Measurements from ENCODE around the gene PEPD.

Gene PEPD

DNA sequence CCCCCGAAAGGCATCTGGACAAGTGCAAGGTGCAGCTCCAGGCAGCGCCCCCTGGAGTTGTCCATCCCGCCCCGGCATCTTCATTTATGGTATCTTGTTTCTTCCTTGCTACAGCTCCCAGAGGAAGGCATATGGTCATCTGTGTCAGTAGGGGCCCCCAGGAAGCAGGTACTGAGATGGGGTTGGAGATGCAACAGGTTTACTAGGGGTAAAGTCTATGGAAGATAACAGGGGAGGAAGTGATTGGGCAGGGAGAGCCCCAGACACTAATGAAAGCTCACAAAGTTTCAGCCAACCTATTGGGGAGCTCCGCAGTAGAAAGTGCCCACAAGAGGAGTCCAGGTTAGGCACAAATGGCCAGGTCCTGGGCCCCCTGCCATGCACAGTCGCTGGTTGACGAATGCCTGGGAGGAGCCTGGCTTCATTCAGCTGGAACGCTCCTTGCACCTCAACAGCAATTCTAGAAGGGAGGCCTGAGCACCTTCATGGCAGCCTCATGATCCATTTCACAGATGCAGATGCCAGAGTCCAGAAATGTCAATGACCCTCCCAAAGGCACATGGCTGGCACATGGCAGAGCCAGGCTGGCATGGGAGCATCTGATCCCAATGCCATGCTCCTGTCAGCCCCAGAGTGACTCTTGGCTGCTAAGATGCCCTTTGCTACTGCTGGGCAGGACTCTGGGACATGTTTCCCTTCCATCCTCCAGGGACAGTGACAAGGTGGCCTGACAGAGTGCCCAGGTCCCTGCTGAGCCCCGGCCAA, 23.8 kb upstream of the PEPD start:
- DNase-seq (ENCODE audit: low spot score) = no peak

GRCh38 chr19:33535226-33535625, 13.6 kb upstream of the PEPD start:
- no peak for DNase-seq (ENCODE audit: low spot score)

DNA sequence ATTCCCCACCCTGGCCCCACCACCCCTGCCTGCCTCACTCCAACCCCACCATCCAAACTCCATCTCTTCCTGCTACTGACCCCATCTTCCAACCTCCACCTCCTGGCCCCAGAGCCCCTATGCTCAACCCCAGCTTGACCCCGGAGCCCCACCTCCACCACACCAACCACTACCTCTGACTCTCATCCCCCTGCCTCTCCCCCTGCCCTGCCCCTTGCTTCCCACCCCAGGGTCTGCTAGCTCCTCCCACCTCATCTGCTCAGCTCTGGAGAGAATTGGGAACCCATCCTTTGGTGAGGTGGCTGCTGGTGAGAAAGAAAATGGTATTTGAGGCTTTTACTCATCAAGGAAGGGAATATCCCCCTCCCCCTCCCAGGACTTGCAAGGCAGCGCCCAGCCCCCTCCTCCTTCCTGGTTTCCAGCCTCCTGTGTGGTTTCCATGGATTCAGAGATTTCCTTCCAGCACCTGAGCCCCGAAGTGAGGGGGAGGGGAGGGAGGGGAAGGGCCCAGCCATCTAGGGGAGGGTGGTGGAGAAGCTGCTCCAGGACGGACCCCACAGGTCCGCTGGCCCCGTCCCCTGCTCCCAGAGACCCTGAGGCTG, 11.4 kb upstream of the PEPD start:
- no peak for DNase-seq (ENCODE audit: low spot score)

DNA sequence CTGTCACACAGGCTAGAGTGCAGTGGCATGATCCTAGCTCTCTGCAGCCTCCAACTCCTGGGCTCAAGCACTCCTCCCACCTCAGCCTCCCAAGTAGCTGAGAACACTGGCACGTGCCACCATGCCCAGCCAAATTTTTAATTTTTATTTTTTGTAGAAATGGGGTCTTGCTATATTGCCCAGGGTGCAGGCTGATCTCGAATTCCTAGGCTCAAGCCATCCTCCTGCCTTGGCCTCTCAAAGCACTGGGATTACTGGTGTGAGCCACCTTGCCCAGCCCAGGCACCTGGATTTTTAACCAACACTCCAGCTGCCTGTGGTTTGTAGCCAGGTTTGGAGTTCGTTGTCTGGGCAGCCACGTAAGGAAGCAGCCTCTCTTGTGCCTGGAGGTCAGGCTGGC, 9.3 kb upstream of the PEPD start:
- DNase-seq (ENCODE audit: low spot score) = no peak

DNA sequence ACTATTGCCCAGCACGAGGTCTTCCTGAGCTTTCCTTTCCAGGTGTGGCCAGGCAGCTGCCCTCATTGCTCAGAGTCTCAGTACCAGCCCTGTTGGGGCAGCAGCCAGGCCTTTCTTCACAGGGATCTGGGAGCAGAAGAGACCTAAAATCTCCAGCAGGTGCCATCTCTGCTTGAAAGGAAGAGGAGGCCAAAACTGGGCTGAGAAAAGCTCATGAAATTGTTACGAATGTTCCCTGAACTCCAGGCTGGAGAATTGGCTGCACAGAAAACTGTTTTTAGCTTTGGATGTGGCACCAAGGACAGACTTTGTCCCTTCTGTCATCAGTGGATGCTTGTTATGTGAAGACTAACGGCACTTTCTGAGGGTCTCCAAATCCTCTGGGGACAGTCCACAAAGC, 8.7 kb upstream of the PEPD start:
- DNase-seq (ENCODE audit: low spot score) = no peak

- DNase-seq (ENCODE audit: low spot score) = no peak
Measured at GRCh38 chr19:33529094-33529676, 7.6 kb upstream of the PEPD start.

GRCh38 chr19:33528404-33528803, 6.8 kb upstream of the PEPD start:
- DNase-seq (ENCODE audit: low spot score) = no peak

- DNase-seq (ENCODE audit: low spot score) = no peak
Measured at GRCh38 chr19:33527125-33527524, 5.5 kb upstream of the PEPD start.

- peak; percentile 33 for DNase-seq (ENCODE audit: low spot score)
Measured at GRCh38 chr19:33524024-33524664, 2.6 kb upstream of the PEPD start.

DNA sequence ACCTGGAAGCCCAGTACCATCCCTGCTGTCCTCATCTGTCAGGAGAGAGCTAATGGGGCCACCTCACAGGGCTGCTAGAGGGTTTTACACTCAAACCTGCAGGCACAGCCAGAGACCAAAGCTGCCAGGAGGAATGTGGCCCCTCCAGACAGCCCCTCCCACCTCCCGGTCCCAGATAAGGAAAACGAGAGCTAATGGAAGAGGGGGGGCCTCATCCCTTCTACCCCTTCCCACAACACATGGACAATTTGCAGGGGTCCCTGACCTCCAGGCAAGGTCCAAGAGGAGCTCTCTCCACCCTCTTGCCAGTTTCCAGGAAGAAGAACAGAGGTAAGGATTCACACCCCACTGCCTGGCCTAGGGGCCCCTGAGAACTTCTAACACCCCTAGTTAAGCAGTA, 1.6 kb upstream of the PEPD start:
- no peak for DNase-seq (ENCODE audit: low spot score)

DNA sequence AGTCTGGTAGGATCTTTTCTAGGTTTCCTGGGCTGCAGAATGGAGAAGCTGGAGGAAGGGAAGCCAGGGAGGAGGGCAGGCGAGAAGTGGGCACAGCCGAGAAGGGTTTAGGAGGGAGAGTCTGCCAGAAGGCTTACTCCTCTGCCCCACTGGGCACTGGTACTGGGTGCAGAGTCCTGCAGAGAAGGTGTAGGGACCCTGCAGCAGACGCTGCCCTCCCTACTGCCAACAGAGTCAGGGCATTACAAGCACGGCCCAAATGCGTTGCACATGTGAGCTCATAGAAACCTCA, 726 bp upstream of the PEPD start:
- no peak for DNase-seq (ENCODE audit: low spot score)

DNA sequence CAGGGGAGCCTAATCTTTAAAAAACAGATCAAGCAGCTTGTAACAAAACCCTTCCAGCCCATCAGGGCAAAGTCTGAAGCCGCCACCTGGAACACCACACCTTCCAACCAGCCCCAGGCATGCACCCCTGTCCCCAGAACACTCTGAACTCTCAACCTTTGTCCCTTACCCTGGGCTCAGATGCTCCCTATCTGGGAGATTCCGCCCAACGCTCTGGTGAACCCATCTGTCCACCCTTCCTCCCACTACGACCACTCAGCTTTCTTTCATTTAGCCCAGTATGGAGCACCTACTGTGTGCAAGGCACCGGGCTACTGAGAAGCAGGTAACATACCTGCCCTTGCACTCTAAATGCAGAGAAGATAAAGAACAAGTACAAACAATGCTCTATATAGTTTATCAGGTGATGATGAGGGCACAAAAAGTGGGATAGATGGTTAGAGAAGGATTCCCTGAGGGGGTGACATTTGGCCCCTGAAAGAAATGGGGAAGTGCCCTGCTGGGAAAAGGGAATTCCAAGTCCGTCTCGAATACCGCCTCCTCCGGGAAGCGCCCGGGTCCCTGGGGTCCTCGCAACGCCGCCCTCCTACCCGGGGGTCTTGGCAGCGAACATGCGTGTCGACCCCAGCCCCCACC, 629 bp downstream of the PEPD start:
- no peak for DNase-seq (ENCODE audit: low spot score)

DNA sequence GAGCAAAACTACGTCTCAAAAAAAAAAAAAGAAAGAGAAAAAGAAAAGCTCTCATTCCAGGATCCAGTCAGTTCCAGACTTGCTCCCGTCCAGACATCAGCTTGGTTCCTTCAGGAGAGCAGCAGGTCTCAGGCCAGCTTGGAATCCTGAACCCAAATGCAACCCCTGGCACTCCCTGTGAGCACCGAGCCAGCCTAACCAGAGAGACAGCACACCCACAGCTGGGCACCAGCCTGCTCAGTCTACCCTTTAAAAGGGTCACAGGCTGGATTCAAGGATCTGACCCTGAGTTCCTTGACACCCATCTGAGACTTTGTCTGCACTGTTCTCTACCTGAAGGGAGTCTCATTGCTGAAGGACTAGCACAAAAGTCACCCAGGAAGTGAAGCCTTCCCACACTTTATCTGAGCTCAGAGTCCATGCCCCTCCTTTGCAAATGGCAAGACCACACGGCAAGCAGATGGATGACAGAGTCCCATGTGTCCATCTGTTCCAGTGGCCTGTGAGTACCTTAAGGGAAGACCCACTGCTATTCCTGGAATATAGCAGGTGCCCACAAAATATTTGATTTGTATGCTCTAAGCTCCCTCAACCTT, 1.4 kb downstream of the PEPD start:
- no peak for DNase-seq (ENCODE audit: low spot score)

DNA sequence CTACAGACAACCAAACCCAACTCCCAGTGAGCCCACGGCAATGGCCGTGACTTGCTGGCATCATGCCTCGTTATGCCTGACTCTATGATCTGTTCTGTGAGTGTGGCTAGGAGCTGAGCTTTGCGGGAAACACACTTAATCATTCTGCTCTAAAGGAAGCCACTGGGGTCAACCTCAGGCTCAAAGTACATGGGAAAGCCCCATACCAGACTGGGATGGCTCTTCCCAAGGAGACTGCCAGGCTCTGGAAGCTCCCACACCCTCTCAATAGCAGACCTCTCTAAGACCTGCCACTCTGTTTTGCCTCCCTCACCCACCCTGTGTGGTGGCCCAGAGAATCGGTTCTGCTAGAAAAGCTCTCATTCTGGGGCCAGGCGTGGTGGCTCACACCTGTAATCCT, 2.2 kb downstream of the PEPD start:
- no peak for DNase-seq (ENCODE audit: low spot score)

DNA sequence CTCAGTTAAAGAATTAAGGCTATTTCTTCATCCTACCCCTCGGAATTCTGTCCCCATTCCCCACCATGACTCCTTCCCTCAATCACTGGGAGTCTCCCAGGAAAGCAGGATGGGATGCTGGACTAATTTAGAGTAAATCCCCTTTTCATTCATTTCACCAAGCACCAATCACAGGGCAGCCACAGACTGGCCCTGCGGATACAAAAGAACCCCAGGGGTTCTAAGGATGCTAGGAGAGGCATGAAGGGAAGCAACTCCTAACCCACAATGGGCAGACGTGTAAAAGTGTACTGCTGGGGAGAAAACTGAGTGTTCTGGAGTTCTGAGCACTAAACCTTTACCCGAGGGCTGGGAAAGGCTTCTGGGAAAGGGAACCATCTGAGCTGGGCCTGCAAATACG, 3.0 kb downstream of the PEPD start:
- no peak for DNase-seq (ENCODE audit: low spot score)

DNA sequence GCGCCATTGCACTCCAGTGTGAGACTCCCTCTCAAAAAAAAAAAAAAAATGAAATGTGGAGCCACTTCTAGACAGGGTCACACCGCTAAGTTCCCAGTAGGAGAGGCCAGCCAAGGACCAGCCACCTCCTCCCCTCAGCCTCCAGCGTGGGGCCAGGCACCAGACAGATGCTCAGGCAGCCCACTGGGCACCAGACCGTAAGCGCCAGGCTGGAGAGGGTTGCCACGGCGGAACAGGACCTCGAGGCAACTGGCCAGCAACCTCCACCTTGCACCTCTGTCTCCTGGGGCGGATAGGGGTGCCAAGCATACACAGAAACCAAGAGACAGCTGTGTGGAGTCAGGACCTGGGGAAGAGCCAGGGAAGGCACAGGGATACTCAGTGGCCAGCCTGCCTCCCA, 3.7 kb downstream of the PEPD start:
- DNase-seq (ENCODE audit: low spot score) = no peak

DNA sequence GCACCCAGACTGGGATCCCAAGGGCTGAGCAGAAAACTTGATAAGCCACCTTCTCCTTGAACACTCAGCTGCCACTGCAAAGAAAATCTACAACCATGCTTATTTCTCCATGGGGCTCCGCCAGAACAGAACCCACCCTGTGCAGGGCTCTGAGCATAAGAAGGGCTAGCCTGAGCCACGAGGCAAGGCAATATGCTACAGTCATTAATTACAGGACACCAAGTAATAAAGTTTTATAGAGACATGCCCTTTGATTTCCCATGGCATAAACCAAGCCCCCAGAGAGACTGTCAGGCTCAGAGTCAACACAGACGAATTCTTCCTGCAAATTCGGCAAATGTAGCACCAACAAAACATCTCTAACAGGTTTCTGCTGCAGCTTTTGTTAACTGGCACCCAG, 5.7 kb downstream of the PEPD start:
- DNase-seq (ENCODE audit: low spot score) = no peak

DNA sequence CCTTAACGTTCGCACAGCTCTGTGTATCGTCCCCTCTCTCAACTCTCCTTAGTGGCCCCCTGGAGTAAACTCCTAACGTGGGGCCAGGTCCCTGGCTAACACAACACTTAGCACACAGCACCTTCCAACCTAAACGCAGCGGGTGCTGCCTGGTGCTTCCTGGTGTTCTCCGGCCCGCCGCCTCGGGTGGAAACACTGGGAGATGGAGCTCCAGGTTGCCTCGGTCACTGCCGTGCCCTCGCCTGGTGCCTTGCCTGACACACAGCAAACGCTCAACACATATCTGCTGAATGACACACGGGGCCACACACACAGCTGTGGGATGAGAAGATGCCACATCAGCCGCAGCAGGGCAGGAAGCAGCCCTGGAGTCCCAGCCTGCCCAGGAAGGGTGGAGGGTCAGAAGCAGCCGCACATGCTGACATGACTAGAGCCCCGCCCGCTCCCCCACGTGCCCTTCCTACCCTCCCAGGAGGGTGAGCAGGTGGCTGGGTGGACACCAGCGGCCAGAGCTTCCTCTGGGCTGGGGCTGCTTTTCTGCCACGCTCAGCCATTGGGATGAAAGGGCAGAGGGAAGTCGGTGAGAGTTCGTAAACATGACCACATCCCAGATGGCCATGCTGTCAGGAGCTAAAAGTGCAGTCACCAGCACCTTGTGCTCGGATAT, 6.6 kb downstream of the PEPD start:
- DNase-seq (ENCODE audit: low spot score) = peak; percentile 31

DNA sequence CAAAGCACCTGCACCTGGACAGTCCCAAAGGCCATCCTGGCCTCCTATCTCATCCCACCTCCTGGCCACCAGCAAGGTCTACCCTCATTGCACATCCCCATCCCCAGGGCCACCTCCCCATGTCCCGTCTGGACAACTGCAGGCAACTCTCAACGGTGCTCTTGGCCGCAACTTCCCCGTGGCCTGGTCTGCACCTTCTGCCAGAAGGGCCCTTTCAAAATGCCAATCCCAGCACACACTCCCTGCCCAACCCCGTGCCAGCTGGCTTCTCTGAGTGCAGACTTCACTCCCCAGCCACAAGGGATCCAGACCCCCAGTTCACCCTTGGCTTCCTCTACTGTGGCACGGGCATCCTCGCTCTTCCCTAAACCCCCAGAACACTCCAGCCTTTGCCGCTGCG, 8.2 kb downstream of the PEPD start:
- DNase-seq (ENCODE audit: low spot score) = no peak

GRCh38 chr19:33512580-33513137, 8.9 kb downstream of the PEPD start:
- no peak for DNase-seq (ENCODE audit: low spot score)

DNA sequence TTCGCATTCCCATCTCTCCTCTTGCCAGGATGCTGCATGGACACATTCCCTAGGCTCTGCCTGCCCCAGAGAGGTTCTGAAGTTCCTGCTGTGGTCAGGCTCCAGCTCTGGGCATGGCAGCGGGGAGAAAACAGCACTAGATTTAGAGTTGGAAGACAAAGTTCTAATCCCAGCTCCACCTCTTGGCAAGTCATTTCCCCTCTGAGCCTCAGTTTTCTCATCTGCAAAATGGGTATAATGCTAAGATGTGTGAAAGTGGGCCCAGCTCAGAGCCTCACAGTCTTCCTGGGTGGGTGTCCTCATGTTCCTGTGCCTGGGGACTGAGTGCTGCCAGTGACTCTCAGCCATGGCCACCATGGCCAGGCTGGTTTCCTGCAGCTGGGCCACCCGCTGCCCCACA, 9.6 kb downstream of the PEPD start:
- no peak for DNase-seq (ENCODE audit: low spot score)

GRCh38 chr19:33511346-33511745, 10.2 kb downstream of the PEPD start:
- DNase-seq (ENCODE audit: low spot score) = no peak

All from AG08395 (cell line).